NCI-H748 (cell line): ENCODE results near the gene PLAU.
"Not testable (repeated sequence)": the region's sequence is repeated elsewhere in the genome, so short reads cannot be mapped to it uniquely, and the experiment has no call there.

Experiments used
- DNase-seq: peaks from one replicate; lab custom pipeline; 2025; ENCODE audit not compliant: unreplicated experiment; lab: John Stamatoyannopoulos, UW

The PLAU gene

DNA sequence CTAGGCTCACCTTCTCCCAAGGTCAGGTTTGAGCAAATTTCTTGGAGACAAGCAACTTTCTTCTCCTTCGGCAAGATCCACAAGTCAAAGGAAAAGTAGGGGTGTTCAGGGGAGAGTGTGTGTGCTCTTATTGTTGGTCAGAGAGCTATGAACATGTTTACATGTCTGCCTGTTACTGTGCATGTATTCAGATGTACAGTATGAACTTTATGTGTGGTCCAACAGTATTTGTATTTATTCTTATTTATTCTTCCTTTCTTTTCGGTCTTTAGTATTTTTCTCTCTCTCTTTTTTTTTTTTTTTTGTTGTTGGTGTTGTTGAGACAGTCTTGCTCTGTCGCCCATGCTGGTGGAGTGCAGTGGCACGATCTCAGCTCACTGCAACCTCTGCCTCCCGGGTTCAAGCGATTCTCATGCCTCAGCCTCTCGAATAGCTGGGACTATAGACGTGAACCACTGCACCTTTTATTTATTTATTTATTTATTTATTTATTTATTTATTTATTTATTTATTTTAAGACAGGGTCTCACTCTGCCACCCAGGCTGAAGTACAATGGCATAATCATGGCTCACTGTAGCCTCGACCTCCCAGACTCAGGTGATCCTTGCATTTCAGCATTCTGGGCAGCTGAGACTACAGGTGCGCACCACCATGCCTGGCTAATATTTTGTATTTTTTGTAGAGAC is 38.2 kb downstream of the PLAU start:
- no peak for DNase-seq

DNA sequence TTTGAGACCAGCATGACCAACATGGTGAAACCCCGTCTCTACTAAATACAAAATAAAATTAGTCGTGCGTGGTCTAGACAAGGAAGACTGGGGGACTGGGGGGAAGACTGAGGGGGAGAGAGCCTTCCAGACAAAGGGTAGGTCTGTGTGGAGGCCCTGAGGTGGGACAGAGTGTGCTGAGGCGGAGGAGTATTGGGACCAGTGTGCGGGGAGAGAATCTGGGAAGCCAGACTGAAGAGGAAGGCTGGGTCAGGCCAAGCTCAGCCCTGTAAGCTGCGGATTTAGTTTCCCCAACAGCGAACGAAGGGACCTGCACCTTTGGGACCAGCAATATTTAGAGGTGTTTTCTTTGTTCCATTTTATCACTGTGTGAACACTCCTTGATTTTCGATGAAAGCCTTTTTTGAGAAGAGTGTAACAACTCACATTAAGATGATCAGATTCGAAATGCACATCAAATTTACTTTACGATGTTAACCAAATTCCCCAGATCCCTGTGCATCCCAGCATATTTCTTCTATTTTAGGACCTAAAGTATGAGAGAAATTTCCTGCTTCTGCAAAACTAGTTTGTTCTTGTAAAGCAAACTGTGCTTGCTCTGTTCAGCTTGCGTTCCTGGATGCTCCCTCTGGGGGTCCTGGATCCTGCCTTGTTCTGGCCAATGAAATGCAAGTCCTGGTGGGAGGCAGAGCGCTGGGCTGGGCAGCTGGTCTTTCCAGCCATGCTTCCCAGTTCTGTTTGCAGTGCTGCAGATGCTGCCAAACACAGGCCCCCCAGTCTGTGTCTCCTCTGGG is 39.4 kb downstream of the PLAU start:
- no peak for DNase-seq

DNA sequence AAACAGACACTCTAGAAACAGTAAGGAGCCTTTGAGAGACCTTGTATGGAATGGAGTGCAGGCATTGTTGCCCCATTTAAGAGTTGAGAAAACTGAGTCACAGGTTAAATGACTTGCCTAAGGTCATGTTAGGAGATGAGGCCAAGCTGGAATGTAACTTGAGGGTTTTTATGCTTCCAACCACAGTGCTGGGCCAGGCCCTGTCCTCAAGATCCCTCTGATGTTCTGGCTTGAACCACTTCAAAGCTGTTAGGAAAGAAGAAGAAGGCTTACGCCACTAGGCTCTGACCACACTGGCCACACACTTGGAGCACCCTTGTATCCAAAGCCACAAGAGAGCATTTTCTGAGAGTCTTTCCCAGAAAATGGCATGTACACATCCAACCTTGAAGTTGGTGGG is 42.7 kb downstream of the PLAU start:
- no peak for DNase-seq

DNA sequence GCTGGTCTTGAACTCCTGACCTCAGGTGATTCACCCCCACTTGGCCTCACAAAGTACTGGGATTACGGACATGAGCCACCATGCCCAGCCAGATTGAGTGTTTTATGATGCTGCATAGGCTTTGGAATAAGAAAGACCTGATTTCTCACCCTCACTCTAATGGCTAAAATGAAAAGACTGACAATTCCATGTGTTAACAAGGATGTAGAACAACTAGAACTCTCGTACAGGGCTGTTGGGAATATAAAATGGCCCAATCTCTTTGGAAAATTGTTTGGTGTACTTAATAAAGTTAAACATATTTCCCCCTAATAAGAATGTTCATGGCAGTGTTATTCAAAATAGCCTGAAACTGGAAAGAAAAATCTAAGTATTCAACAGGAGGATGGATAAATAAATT is 43.8 kb downstream of the PLAU start:
- no peak for DNase-seq

DNA sequence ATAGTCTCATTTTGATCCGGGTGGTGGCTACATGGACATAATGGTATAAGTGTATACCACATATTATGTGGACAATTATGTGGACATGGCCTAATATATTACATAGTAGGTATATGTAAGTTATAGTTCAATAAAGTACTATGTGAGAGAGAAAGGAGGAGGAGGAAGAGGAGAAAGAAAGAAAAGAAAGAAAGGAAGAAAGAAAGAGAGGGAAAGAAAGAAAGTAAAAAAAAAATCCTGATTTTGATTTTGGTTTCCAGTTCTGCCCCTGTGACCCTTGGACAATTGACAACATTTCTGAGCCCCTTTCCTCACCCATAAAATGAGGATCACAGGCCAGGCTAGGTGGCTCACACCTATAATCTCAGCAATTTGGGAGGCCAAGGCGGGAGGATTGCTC is 44.8 kb downstream of the PLAU start:
- no peak for DNase-seq

DNA sequence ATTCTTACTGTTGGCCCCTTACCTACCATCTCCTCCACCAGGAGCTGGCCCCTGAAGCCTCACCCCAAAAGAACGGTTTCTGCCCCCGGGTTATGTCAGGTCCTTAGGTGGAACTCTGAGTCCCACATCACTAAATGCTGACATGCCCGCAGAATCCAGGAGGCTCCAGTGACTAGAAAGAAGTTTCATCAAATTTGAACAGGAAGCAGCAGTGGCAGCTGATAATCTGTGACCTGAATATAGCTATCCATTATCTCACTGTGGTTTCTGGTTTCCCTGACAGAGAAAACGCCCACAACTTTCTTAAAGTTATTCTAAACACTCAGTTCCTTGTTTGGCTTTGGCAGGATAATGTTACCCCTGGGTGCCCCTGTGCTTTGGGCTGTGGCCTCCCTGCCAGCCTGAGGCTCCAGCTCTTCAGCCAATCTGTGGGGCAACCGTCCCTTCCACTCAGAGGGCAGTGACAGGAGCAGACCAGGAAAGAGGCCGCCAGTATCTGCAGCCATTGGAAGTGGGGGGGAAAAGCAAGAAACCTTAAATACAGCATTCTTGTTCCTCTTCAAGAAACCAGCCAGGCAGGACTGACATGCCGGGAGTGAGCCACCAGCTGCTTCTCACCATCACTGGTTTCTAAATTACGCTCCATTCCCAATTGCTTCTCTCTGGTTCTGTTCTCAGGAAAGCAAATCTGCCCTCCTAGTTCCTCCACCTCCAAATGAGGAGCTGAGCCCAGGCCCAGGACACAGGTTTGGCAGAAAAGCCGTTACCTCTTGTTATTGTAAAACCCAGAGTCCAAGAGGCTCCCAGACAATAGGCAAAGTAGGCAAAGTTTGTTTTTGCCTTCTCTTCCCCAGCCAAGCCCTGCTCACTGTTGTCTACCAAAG is 45.8 kb downstream of the PLAU start:
- DNase-seq, result no peak

DNA sequence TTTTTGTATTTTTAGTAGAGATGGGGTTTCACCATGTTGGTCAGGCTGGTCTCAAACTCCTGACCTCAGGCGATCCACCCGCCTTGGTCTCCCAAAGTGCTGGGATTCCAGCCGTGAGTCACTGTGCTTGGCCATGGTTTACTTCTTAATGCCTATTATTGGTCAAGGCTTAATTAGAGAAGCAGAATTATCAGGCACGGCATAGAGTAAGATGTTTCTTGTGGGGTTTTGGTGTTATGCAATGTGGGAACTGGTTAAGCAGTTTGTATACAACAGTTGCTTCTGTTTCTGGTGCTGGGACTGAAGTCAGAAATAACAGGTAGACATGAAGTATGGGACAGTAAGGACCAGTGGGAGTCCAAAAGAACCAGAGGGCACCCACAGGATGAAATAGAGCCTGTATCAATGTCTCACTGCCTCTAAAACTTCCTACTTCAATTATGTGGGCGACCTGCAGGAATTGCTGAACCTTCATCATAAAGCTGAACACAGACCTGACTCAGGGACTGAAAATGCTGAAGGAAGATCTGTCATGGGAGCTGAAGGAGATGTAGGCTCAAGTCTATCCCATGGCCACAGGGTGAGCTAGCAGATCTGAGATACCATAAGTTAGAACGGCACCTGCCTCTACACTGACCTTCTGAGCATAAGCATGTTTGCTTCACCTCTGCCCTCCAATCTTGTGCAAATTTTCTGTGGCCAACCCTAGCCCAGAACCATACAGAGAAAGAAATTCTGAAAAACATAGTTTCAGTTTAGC is 48.7 kb downstream of the PLAU start:
- no peak for DNase-seq

DNA sequence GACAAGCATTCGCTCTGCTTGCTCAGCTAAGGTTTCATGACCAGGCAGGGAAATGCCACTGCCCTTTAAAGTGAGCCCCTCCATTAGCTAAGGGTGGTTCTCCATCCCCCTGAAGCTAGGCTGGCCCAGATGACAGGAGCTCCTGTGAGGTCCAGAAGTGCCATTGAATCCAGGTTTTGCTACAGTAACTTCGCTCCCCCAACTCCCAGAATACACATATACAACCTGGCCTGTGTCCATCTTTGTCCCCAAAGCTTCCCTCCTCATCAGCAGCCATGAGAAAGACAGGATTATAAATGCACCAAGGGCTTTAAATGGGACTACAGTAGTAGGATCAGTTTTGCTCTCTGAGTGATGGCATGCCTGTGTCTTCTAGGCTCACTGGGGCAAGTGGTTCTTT is 51.5 kb downstream of the PLAU start:
- no peak for DNase-seq

DNA sequence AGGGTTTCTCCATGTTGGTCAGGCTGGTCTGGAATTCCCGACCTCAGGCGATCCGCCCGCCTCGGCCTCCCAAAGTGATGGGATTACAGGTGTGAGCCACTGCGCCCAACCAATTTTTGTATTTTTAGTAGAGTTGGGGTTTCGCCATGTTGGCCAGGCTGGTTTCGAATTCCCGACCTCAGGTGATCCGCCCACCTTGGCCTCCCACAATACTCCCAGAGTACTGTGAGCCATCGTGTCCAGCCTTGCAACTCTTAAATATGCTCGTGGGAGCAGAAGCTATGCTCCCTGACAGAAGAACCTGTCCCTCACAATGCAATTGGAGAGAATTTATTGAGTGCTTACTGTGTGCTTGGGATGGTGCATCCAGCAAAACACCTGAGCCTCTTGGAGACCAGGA is 52.6 kb downstream of the PLAU start:
- DNase-seq, result not testable (repeated sequence)

DNA sequence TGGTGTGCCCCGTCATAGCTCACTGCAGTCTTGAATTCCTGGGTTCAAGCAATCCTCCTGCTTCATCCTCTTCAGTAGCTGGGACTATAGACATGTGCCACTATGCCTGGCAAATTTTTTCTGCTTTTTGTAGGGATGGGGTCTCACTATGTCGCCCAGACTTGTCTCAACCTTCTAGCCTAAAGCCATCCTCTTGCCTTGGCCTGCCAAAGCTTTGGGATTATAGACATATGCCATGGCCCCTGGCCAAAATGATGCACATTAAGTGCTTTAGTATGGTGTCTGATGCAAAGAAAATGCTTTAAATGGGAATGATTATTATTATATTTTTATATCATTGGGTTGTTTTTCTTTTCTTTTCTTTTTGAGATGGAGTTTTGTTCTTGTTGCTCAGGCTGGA is 53.8 kb downstream of the PLAU start:
- no peak for DNase-seq

DNA sequence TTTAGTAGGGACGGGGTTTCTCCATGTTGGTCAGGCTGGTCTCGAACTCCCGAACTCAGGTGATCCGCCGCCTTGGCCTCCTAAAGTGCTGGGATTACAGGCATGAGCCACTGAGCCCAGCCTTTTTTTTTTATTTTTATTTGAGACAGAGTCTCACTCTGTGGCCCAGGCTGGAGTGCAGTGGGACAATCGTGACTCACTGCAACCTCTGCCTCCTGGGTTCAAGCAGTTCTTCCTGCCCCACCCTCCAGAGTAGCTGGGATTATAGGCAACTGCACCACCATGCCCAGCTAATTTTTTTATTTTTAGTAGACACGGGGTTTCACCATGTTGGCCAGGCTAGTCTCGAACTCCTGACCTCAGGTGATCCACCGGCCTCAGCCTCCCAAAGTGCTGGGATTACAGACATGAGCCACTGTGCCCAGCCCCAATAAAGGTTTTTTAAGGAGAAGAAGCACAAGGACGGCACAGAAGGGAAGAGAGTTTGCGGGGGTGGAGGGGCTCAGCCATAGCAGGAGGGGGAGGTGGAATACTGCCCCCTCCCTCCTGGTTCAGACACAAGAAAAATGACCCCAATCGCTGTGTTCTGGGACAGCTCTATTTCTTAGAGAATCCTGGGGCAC is 54.4 kb downstream of the PLAU start:
- not testable (repeated sequence) for DNase-seq

DNA sequence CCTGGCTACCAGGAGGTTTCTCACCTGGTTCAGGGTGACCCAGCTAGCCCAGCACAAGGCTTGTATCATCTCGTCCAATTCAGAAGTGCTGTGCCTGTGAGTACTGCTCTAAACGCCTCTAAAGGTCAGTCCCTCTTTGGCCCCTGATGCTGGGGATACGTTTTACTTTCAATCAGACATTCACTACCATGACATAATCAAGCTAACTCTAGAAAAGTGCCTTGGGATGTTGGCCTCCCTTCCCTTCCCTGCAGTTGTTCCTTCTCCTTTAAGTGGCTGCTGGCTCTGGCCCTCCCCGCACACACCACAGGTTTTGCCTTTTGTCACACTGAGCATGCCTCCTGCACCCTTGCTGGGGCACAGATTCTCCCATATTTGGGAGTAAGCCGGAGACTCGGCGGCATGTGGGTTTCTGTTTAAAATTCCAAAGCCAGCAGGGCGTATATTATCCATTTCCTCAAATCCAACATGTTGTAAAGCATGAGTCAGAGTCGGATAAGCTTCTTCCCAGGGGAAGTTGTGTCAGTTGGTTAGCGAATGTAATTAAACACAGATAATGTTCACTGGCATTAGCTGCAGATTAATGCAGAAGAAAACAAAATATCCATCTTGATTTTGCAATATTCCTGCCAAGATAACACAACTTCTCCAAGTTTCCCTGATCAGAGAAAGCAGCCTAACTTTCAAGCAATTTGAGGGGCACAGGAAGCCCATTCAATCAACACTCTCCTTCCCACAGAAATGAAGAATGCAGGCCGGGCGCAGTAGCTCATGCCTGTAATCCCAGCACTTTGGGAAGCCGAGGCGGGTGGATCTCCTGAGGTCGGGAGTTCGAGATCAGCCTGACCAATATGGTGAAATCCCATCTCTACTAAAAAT is 55.2 kb downstream of the PLAU start:
- DNase-seq, result no peak

DNA sequence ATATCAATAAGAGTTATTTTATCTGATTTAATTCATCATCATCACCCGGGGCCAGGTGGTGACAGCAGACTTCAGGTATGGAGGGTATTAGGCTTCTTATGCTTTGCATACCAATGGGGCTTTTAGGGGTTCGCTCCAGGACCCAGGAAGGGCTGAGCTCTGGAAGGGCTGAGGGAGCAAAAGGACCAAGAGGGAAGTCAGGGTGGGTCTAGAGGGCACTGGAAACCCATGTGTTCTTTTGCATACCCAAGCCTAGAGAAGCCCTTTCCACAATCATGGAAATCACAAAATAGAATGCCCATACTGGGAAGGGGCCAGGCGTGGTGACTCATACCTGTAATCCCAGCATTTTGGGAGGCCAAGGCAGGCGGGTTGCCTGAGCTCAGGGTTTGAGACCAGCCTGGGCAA is 56.1 kb downstream of the PLAU start:
- DNase-seq, result no peak
